Stimulated activated CD4-positive, alpha-beta T cell treated with anti-CD3 and anti-CD28 coated beads, Interleukin-1b, Interleukin-23, amount 100 ng/mL, for 24 hours (primary cell): Measurements from ENCODE around the gene NPHP4.

Source experiments
- DNase-seq, 4 experiments: peaks; one replicate each; pipeline ENCODE4 v3.0.0-alpha.2; 2020; ENCODE audit warnings: low read depth in 4 of 4, low spot score in 1 of 4

The NPHP4 gene

DNA sequence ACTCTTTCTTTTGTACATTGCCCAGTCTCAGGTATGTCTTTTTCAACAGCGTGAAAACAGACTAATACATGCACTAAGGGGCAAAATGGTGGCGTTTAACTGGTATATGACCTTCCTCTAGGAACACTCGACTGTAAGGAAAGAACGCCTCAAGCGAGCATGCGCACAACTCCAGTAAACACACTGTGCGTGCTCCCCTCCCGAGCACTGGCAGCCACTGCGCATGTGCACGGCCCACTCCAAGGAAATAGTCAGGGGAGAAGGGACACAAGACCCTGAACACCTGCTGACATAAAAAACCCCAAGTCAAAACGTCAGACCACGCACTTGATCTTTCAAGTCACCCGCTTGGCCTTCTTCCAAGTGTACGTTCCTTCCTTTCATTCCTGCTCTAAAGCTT is 173.5 kb downstream of the NPHP4 start:
- no peak for DNase-seq

DNA sequence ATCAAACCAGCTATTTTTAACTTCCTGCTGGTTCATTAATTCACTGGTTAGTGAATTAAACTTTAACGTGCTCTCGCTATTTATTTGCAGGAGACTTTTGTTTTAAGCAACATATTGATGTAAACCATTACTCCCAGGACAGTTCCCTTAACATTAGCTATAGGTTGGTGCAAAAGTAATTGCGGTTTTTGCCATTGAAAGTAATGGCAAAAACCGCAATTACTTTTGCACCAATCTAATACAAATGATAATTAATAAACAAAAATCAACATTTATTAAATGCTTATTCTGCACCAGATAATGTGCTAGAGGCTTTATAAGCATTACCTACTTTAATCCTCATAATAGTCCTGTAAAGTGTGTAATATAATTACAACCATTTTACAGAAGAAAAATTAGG is 176.5 kb downstream of the NPHP4 start:
- DNase-seq: no peak

DNA sequence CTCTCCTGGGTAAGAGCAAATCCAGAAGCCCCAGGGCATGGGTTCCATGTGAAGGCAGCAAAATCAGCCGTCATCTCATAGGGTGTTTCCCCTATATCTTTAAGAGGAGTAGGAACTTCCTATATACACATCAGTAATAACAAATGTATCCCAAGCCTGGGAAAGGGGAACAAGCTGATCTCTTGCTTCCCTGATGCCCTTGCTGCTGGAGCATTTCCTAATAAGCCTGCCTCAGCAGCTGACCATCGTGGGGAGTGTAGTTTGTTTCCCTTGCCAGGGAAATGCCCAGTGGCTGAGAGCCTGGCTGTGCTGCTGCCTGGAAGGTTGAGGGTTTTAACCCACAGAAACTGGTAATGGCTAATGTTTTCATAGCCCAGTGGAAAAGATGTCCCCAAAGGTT is 177.0 kb downstream of the NPHP4 start:
- no peak for DNase-seq

DNA sequence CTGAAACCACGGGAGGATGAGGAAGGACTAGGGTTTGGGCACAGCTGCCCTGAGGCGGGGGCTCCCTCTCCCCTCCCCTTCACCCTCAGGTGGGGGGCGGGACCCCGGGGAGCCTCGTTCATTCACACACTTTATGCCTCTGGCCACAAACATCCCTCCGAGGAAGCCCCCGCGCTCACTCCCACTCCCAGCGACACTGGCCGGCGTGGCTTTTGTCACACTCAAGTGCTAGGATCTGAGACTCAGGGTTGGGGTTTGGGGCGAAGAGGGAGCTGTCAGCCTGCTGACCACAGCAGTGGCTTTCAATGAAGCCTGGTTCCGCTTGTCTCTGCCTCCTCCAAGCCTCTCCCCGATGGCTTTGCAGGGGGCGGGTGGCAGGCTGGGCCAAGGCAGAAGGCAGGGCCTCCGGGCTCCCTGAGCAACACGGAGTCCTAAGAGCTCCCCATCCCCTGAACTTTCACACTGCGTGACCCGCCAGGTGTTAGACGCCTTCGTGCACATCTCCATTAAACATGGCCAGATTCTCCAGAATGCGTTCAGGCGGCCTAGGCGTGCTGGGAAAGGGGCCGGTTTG is 178.1 kb downstream of the NPHP4 start:
- no peak for DNase-seq

DNA sequence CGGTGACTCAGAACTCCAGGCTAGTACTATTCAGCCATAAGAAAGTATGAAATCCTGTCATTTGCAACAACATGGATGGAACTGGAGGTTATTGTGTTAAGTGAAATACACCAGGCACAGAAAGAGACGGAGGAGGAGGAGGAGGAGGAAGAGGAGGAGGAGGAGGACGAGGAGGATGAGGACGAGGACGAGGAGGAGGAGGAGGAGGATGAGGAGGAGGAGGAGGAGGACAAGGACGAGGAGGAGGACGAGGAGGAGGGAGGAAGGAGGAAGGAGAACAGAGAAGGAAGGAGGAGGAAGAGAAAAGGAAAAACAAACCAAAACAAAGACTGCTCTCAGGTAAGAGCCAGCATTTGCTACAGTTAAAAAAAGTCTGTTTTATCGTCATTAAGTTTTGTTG is 178.7 kb downstream of the NPHP4 start:
- DNase-seq: no peak
